Measurements from ENCODE around the gene METTL22.

The METTL22 gene

DNA sequence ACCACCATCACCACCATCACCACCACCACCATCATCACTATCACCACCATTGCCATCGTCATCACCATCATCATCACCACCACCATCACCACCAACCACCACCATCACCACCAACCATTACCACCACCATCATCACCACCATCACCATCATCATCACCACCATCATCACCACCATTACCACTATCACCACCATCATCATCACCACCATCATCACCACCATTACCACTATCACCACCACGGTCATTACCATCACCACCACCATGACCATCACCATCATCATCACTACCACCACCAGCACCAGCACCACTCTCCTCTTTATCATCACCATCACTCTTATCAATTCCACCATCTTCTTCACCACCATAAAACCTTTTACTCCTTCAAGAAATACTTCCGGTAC is 30.0 kb upstream of the METTL22 start:
- TF ChIP-seq, protein P1, sequence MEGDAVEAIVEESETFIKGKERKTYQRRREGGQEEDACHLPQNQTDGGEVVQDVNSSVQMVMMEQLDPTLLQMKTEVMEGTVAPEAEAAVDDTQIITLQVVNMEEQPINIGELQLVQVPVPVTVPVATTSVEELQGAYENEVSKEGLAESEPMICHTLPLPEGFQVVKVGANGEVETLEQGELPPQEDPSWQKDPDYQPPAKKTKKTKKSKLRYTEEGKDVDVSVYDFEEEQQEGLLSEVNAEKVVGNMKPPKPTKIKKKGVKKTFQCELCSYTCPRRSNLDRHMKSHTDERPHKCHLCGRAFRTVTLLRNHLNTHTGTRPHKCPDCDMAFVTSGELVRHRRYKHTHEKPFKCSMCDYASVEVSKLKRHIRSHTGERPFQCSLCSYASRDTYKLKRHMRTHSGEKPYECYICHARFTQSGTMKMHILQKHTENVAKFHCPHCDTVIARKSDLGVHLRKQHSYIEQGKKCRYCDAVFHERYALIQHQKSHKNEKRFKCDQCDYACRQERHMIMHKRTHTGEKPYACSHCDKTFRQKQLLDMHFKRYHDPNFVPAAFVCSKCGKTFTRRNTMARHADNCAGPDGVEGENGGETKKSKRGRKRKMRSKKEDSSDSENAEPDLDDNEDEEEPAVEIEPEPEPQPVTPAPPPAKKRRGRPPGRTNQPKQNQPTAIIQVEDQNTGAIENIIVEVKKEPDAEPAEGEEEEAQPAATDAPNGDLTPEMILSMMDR (IDR thresholded peaks at IDR 0.05; ENCODE audit: low read depth, low read length, missing control alignments) = no peak
- no peak overlapping the region for H3K4me3 ChIP-seq (ENCODE audit: low read depth, low read length)
- in situ Hi-C loops (cut with HindIII; ENCODE audit: low sequenced_read_pairs) = no loop called here
- DNase-seq (ENCODE audit: low read depth) = no peak

DNA sequence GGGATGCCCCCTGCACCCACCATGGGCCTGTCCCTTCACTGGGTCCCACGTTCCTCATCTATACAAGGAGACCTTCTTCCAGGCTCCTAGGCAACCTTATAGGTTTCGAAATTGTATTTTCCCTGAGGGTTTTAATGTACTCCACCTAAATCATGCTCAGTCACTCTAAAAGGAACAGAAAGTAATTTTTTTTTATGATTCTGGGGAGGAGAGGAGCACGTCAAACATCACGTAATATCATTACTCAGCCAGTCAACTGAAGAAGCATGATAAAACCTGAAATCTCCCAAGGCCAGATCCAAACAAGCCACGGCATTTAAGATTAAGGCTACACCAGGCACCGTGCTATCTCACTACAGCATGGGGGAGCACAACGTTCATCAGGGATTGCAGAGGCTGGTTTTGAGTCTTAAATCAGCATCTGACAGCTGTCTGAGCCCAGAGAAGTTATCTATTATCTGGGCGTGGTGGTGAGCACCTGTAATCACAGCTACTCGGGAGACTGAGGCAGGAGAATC is 27.3 kb upstream of the METTL22 start:
- DNase-seq (ENCODE audit: low read depth) = no peak
- TF ChIP-seq, protein P1 (IDR thresholded peaks at IDR 0.05; ENCODE audit: low read depth, low read length, missing control alignments) = no peak
- in situ Hi-C loops (cut with HindIII; ENCODE audit: low sequenced_read_pairs) = no loop called here
- H3K4me3 ChIP-seq (ENCODE audit: low read depth, low read length) = no peak overlapping the region

DNA sequence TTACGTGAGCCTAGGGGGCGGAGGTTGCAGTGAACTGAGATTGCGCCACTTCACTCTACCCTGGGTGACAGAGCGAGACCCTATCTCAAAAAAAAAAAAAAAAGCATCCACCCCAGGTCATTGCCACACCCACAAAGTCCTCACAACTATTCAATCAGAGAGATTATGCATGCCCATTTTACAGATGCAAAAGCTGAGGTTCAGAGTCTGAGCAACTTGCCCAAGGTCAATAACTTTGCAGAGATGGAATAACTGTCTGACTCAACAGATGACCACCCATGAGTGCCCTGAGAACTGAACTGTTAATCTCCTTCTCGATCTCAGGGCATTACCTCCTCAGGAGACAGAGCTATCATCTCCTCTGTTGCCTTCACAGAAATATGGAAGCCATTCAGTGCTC is 25.7 kb upstream of the METTL22 start:
- no peak overlapping the region for H3K4me3 ChIP-seq (ENCODE audit: low read depth, low read length)
- DNase-seq (ENCODE audit: low read depth) = no peak
- in situ Hi-C loops (cut with HindIII; ENCODE audit: low sequenced_read_pairs) = no loop called here
- TF ChIP-seq, protein P1 (IDR thresholded peaks at IDR 0.05; ENCODE audit: low read depth, low read length, missing control alignments) = no peak

DNA sequence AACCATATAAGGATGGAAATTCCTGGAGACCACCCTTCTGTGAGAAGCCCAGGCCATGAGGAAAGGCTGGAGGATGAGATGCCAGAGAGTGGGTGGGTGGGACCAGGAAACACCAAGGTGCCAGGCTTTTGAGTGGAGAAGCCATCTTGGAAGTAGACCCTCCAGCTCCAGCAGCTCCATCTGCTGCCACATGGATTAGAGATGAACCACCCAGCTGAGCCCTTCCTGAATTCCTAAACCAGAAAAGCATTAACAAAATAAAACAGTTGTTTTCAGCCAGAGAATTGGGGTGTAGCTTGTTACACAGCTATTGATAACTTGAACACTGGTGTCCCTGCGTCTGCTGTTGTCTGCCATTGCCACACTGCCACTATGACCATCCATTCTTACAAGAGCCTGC is 24.9 kb upstream of the METTL22 start:
- TF ChIP-seq, protein P1 (IDR thresholded peaks at IDR 0.05; ENCODE audit: low read depth, low read length, missing control alignments) = no peak
- no peak overlapping the region for H3K4me3 ChIP-seq (ENCODE audit: low read depth, low read length)
- no peak for DNase-seq (ENCODE audit: low read depth)
- in situ Hi-C loops (cut with HindIII; ENCODE audit: low sequenced_read_pairs) = no loop called here

DNA sequence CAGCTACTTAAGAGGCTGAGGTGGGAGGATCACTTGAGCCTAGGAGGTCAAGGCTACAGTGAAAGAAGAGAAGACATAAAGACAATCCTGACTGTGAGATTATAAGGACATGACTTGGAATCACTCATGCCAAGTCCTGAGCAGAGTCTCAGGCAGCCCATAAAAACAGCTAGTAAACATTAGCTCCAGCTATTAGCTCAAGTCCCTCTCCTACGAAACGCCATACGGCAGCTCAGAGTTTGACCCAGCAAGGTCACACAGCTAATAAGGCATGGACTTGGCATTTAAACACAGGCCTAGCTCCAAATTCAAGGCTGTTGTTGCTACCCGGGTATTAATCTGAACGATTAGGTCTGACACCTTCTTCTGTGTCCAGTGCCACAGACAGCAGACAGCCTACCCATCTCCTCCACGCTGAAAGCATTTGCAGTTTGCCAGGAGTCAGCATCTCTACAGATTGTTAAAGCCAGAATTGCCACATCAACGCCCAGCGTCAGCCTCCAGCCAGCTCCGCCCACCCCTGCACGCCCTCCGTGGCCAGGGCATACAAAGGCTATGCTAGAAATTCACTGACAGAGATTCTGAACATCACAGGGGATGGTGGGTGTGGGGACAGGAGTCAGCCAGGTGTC is 21.2 kb upstream of the METTL22 start:
- H3K4me3 ChIP-seq (ENCODE audit: low read depth, low read length) = no peak overlapping the region
- TF ChIP-seq, protein P1 (IDR thresholded peaks at IDR 0.05; ENCODE audit: low read depth, low read length, missing control alignments) = no peak
- DNase-seq (ENCODE audit: low read depth) = no peak
- in situ Hi-C loops (cut with HindIII; ENCODE audit: low sequenced_read_pairs) = no loop called here

DNA sequence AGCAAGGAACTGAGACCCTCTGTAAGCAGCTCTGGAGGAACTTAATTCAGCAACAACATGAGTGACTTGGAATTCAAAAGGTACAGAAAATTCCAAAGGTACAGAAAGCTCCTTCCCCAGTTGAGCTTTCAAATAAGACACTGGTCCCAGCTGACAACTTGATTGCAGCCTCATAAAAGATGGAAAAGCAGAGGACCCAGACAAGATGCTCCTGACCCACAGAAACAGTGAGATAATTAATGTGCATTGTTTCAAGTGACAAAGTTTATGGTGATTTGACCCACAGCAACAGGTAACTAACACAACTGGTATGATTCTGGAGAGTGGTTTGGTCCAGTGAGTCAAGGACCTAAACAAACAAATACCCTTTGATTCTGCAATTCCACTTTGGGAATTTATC is 15.9 kb upstream of the METTL22 start:
- no peak overlapping the region for H3K4me3 ChIP-seq (ENCODE audit: low read depth, low read length)
- DNase-seq (ENCODE audit: low read depth) = no peak
- TF ChIP-seq, protein P1 (IDR thresholded peaks at IDR 0.05; ENCODE audit: low read depth, low read length, missing control alignments) = no peak
- in situ Hi-C loops (cut with HindIII; ENCODE audit: low sequenced_read_pairs) = loop anchor here (5.0 kb wide), 1 partner anchor 38 kb away; no protein-coding TSS in a partner anchor

Measured in astrocyte of the cerebellum (primary cell).